NB4 (cell line): ENCODE results near the gene SLC23A1.
A peak's percentile ranks its signal among the peaks of the same experiment; 100 is the strongest.
"Not testable (repeated sequence)": the region's sequence is repeated elsewhere in the genome, so short reads cannot be mapped to it uniquely, and the experiment has no call there.

Experiments
- DNase-seq: peaks from one replicate; pipeline ENCODE4 v3.0.0; 2010; ENCODE audit warnings: low read depth
- H3K4me3 ChIP-seq: one replicate; pipeline ENCODE4 v1.5.1; 2011; ENCODE audit warnings: mild to moderate bottlenecking, low read depth, low read length, moderate library complexity
- CTCF ChIP-seq: IDR thresholded peaks from one replicate; pipeline ENCODE4 v1.5.1; 2012; ENCODE audit warnings: low read depth, low read length
- MAX ChIP-seq: IDR thresholded peaks from 2 replicates; pipeline ENCODE4 v1.6.1; 2011; ENCODE audit warnings: low read depth, low read length
- MYC ChIP-seq: IDR thresholded peaks from 2 replicates; pipeline ENCODE4 v1.6.1; 2011; ENCODE audit warnings: low read depth, low read length
- POLR2A ChIP-seq: IDR thresholded peaks from 2 replicates; pipeline ENCODE4 v1.6.1; 2011; ENCODE audit warnings: mild to moderate bottlenecking; ENCODE audit not compliant: insufficient read length; ENCODE audit errors: extremely low read depth

Gene SLC23A1

GRCh38 chr5:139389701-139390638 is 6.9 kb upstream of the SLC23A1 start, which contains the start of gene MZB1:
MZB1 (minus strand) TSS chr5:139389913; CDS start chr5:139389856, 57 bp downstream.
- TF ChIP-seq MAX: peak; percentile 73; the same call in 1 of the 2 replicates
- no peak for TF ChIP-seq CTCF
- no peak for TF ChIP-seq POLR2A
- TF ChIP-seq MYC: peak; percentile 47; the same call in 1 of the 2 replicates
- H3K4me3 ChIP-seq: peak within 1 kb of the TSS; percentile 21
- peak; percentile 71 for DNase-seq

GRCh38 chr5:139388198-139388821 is 5.2 kb upstream of the SLC23A1 start:
- peak; percentile 93 for DNase-seq
- H3K4me3 ChIP-seq: peak overlapping the region; percentile 21
- no peak for TF ChIP-seq CTCF
- TF ChIP-seq MAX: 0 out of 2 replicates have a peak, but pooled peaks have one; percentile 13
- peak; percentile 19 for TF ChIP-seq POLR2A
- peak; percentile 23; the same call in 1 of the 2 replicates for TF ChIP-seq MYC

- DNase-seq: no peak
- TF ChIP-seq POLR2A (no peak), MYC (no peak), MAX (no peak), CTCF (no peak)
- H3K4me3 ChIP-seq: peak overlapping the region; percentile 21
These were observed 4.6 kb upstream of the SLC23A1 start for GRCh38 chr5:139387611-139388197.

- not testable (repeated sequence) for DNase-seq, H3K4me3 ChIP-seq
These were observed 3.9 kb upstream of the SLC23A1 start for GRCh38 chr5:139386956-139387355.

- TF ChIP-seq MYC (0 out of 2 replicates have a peak, but pooled peaks have one; percentile 19), CTCF (no peak)
- no peak overlapping the region for H3K4me3 ChIP-seq
- DNase-seq: peak; percentile 87
These were observed 2.9 kb upstream of the SLC23A1 start for GRCh38 chr5:139386050-139386438.
